OCI-LY1 (cell line): Measurements from ENCODE around the gene FYN.
"Not testable (repeated sequence)": the region's sequence is repeated elsewhere in the genome, so short reads cannot be mapped to it uniquely, and the experiment has no call there.

ENCODE experiments used
- H2AFZ ChIP-seq: fragments of 200-600 bp; sonication (generic), shearing (Covaris generic); 2 replicates; pipeline ENCODE4 v1.6.0; 2014; ENCODE audit warnings: antibody characterized with exemption, mild to moderate bottlenecking, low read length
- H3F3A ChIP-seq: fragments of 200-600 bp; sonication (generic), shearing (Covaris generic); 2 replicates; pipeline ENCODE4 v1.6.0; 2014; ENCODE audit warnings: mild to moderate bottlenecking, antibody characterized with exemption, low read length, moderate library complexity; ENCODE audit not compliant: insufficient read depth
- H3K27ac ChIP-seq: fragments of 200-600 bp; sonication (generic); 2 replicates; pipeline ENCODE4 v1.5.1; 2014; ENCODE audit warnings: low read length, mixed run types, mild to moderate bottlenecking, low read depth; ENCODE audit not compliant: poor library complexity, severe bottlenecking
- H3K27me3 ChIP-seq: fragments of 200-600 bp; sonication (generic); 2 replicates; pipeline ENCODE4 v1.6.0; 2014; ENCODE audit warnings: antibody characterized with exemption, mild to moderate bottlenecking, low read length, moderate library complexity; ENCODE audit not compliant: insufficient read depth
- H3K36me3 ChIP-seq: fragments of 200-600 bp; sonication (generic); 2 replicates; pipeline ENCODE4 v1.6.1; 2014; ENCODE audit warnings: mild to moderate bottlenecking, antibody characterized with exemption, low read length, moderate library complexity, mixed read lengths; ENCODE audit not compliant: insufficient read depth
- H3K4me1 ChIP-seq: fragments of 200-600 bp; sonication (generic); 2 replicates; pipeline ENCODE4 v1.5.1; 2014; ENCODE audit warnings: mild to moderate bottlenecking, low read length, moderate library complexity; ENCODE audit not compliant: insufficient read depth, severe bottlenecking
- H3K4me2 ChIP-seq: fragments of 200-600 bp; sonication (generic), shearing (Covaris generic); 2 replicates; pipeline ENCODE4 v1.6.1; 2014; ENCODE audit warnings: low read length
- H3K4me3 ChIP-seq: fragments of 200-600 bp; sonication (generic); 2 replicates; pipeline ENCODE4 v1.5.1; 2014; ENCODE audit warnings: low read length, low read depth, mild to moderate bottlenecking, mixed read lengths; ENCODE audit not compliant: poor library complexity, severe bottlenecking
- H3K79me2 ChIP-seq: fragments of 200-600 bp; shearing (Covaris generic); 2 replicates; pipeline ENCODE4 v1.6.1; 2016; ENCODE audit warnings: mixed run types, low read length, mixed read lengths; ENCODE audit not compliant: insufficient read depth
- H3K9ac ChIP-seq: fragments of 200-600 bp; sonication (generic), shearing (Covaris generic); 2 replicates; pipeline ENCODE4 v1.6.1; 2014; ENCODE audit warnings: mild to moderate bottlenecking, low read length, mixed read lengths
- H3K9me2 ChIP-seq: fragments of 200-600 bp; sonication (generic), shearing (Covaris generic); 2 replicates; pipeline ENCODE4 v1.6.1; 2014; ENCODE audit warnings: low read depth, mild to moderate bottlenecking, low read length, mixed read lengths
- H3K9me3 ChIP-seq: fragments of 200-600 bp; shearing (Covaris generic); 2 replicates; pipeline ENCODE4 v1.6.1; 2014; ENCODE audit warnings: low read length, mixed read lengths
- H4K20me1 ChIP-seq: fragments of 200-600 bp; sonication (generic), shearing (Covaris generic); 2 replicates; pipeline ENCODE4 v1.6.0; 2016; ENCODE audit warnings: mild to moderate bottlenecking, low read length; ENCODE audit not compliant: insufficient read depth
- EZH2 ChIP-seq: fragments of 200-600 bp; sonication (generic), shearing (Covaris generic); IDR thresholded peaks from 2 replicates; pipeline ENCODE4 v1.8.0; 2017; ENCODE audit warnings: borderline replicate concordance, mixed run types, mild to moderate bottlenecking, antibody characterized with exemption, low read length, moderate library complexity, mixed read lengths
- TF ChIP-seq, protein P1 (sequence below): fragments of 200-600 bp; sonication (generic), shearing (Covaris generic); IDR thresholded peaks from 2 replicates; pipeline ENCODE4 v1.5.1; 2017; ENCODE audit warnings: mild to moderate bottlenecking, antibody characterized with exemption, low read length, moderate library complexity, mixed read lengths

The FYN gene

GRCh38 chr6:111909238-111909637 lies 36.0 kb upstream of the FYN start:
- Histone ChIP-seq H4K20me1 (no peaks in the 10 kb centered on the region), H2AFZ (no peak overlapping the region), H3K4me3 (no peak overlapping the region), H3F3A (no peaks in the 10 kb centered on the region), H3K4me1 (no peaks in the 10 kb centered on the region), H3K9me3 (no peaks in the 10 kb centered on the region), H3K36me3 (no peaks in the 10 kb centered on the region), H3K79me2 (no peaks in the 10 kb centered on the region), H3K27ac (no peak overlapping the region), H3K4me2 (no peak overlapping the region), H3K9me2 (no peaks in the 10 kb centered on the region), H3K9ac (no peak overlapping the region), H3K27me3 (no peaks in the 10 kb centered on the region)
- TF ChIP-seq, protein P1, sequence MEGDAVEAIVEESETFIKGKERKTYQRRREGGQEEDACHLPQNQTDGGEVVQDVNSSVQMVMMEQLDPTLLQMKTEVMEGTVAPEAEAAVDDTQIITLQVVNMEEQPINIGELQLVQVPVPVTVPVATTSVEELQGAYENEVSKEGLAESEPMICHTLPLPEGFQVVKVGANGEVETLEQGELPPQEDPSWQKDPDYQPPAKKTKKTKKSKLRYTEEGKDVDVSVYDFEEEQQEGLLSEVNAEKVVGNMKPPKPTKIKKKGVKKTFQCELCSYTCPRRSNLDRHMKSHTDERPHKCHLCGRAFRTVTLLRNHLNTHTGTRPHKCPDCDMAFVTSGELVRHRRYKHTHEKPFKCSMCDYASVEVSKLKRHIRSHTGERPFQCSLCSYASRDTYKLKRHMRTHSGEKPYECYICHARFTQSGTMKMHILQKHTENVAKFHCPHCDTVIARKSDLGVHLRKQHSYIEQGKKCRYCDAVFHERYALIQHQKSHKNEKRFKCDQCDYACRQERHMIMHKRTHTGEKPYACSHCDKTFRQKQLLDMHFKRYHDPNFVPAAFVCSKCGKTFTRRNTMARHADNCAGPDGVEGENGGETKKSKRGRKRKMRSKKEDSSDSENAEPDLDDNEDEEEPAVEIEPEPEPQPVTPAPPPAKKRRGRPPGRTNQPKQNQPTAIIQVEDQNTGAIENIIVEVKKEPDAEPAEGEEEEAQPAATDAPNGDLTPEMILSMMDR, result no peak
- TF ChIP-seq EZH2, result no peak

GRCh38 chr6:111908365-111908764 lies 35.1 kb upstream of the FYN start:
- H3K79me2 ChIP-seq, H3K9ac ChIP-seq: not testable (repeated sequence)

DNA sequence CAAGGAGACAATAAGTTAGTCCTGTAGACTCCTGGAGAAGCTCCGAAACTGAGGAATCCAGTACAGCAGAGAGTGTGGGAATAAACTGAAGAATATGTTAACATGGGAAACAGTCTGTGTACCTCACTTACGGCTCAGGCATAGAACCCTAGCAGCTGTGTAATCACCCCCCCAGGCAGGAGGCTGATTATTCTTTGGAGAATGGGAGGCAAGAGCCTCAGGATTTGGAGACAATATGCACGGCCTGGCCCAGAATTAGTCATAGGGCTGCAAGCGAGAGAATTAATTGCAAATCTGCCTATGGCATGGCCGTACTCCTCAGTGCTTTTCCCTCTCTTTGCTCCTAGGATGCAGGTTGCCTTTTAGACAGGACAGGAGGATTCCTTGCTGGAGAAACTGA lies 27.5 kb upstream of the FYN start:
- Histone ChIP-seq H3K79me2 (no peaks in the 10 kb centered on the region), H3F3A (no peaks in the 10 kb centered on the region), H2AFZ (no peak overlapping the region), H3K9me2 (no peaks in the 10 kb centered on the region), H3K27me3 (no peaks in the 10 kb centered on the region), H4K20me1 (no peaks in the 10 kb centered on the region), H3K36me3 (no peaks in the 10 kb centered on the region), H3K4me2 (no peak overlapping the region), H3K9me3 (no peaks in the 10 kb centered on the region), H3K4me1 (no peaks in the 10 kb centered on the region), H3K9ac (no peak overlapping the region), H3K4me3 (no peak overlapping the region), H3K27ac (no peak overlapping the region)
- TF ChIP-seq, protein P1, result no peak
- TF ChIP-seq EZH2, result no peak

More at GRCh38 chr6:111908365-111908764, 35.1 kb upstream of the FYN start:
- H3K9me3 ChIP-seq, H3F3A ChIP-seq, H2AFZ ChIP-seq, H3K27ac ChIP-seq, H3K4me2 ChIP-seq, H3K27me3 ChIP-seq, H3K4me1 ChIP-seq, H3K36me3 ChIP-seq, H4K20me1 ChIP-seq, H3K4me3 ChIP-seq, H3K9me2 ChIP-seq: not testable (repeated sequence)

GRCh38 chr6:111899531-111899930 lies 26.3 kb upstream of the FYN start:
- no peaks in the 10 kb centered on the region for H3K27me3 ChIP-seq

More at GRCh38 chr6:111899531-111899930, 26.3 kb upstream of the FYN start:
- H3K79me2 ChIP-seq, result no peaks in the 10 kb centered on the region
- no peak overlapping the region for H3K9ac ChIP-seq
- no peaks in the 10 kb centered on the region for H3F3A ChIP-seq
- TF ChIP-seq, protein P1, result no peak
- H3K4me2 ChIP-seq, result no peak overlapping the region
- no peaks in the 10 kb centered on the region for H3K9me2 ChIP-seq
- H3K4me3 ChIP-seq, result no peak overlapping the region
- H4K20me1 ChIP-seq, result no peaks in the 10 kb centered on the region
- H3K36me3 ChIP-seq, result no peaks in the 10 kb centered on the region
- H3K4me1 ChIP-seq, result no peaks in the 10 kb centered on the region
- no peaks in the 10 kb centered on the region for H3K9me3 ChIP-seq
- no peak overlapping the region for H3K27ac ChIP-seq
- no peak overlapping the region for H2AFZ ChIP-seq
